HEK293T (cell line): ENCODE data around the gene FAM24B.

Source experiments
- BHLHE40 ChIP-seq: fragments of 450-650 bp; IDR thresholded peaks from 2 replicates; pipeline ENCODE4 v1.6.1; 2016; ENCODE audit warnings: mild to moderate bottlenecking, moderate library complexity, borderline replicate concordance
- CTBP1 ChIP-seq: fragments of 450-650 bp; IDR thresholded peaks from 2 replicates; pipeline ENCODE4 v1.6.1; 2016; ENCODE audit warnings: borderline replicate concordance
- SP1 ChIP-seq: fragments of 450-650 bp; IDR thresholded peaks from 2 replicates; pipeline ENCODE4 v1.6.1; 2017

- TF ChIP-seq CTBP1 (no peak), BHLHE40 (no peak), SP1 (no peak)
Measured at GRCh38 chr10:122882766-122883165, 3.4 kb upstream of the FAM24B start.
